AG08396 (cell line): ENCODE measurements around the gene TBXAS1.
"Not testable (repeated sequence)": the region's sequence is repeated elsewhere in the genome, so short reads cannot be mapped to it uniquely, and the experiment has no call there.

Experiments used
- DNase-seq: peaks from one replicate; pipeline ENCODE4 v3.0.0; 2012; ENCODE audit warnings: low spot score, mixed read lengths

The TBXAS1 gene

DNA sequence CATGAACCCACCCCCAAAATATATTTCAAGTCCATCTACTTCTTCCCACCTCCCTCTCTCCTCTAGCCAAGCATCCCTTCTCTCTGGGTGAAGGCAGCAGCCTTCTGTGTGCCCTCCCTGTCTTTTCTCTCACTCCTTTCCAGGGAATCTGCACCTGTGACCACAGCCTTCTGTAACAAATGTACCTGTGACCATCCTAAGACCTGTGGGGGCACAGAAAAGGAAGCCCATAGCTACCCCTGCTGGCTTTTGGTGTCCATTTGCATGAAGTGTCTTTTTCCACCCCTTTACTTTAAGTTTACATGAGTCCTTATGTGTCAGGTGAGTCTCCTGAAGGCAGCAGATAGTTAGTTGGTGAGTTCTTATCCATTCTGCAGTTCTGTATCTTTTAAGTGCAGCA, 2.0 kb upstream of the TBXAS1 start:
- no peak for DNase-seq

DNA sequence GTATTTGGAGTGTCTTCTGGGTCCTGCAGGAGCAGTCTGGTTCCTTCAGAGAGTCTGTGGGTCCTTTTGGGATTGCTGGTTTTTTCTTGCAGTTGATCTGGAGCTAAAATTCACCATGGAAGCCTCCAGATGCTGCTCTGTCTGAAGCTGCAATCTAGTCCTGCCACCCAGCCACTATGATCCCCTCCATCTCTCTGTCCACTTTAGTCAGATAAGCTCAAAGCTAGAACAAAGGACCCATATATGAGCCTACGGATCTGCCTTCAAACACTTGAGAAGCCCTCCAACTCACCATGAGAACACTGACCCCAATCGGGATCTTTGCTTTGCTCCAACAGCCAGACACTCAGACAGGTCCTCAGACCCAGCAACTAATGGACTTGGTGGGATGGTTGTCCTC, 618 bp upstream of the TBXAS1 start:
- DNase-seq: no peak

DNA sequence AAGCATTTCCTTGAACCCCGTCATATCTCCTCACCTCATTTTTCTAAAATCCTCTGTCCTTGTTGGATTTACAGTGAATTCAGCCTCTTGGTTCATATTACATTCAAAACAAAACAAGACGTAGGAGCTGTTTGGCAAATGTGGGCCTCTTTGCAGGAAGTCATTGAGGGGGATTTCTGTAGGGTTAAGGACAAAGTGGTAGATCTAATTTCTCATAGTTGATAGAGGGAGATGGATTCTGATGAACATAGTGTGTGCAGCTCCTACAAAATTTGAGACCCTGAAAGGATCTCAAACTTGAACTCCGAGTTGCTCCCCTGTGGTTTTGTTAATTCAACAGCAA, 682 bp downstream of the TBXAS1 start:
- no peak for DNase-seq

GRCh38 chr7:139830292-139830691, 1.2 kb downstream of the TBXAS1 start:
- no peak for DNase-seq

DNA sequence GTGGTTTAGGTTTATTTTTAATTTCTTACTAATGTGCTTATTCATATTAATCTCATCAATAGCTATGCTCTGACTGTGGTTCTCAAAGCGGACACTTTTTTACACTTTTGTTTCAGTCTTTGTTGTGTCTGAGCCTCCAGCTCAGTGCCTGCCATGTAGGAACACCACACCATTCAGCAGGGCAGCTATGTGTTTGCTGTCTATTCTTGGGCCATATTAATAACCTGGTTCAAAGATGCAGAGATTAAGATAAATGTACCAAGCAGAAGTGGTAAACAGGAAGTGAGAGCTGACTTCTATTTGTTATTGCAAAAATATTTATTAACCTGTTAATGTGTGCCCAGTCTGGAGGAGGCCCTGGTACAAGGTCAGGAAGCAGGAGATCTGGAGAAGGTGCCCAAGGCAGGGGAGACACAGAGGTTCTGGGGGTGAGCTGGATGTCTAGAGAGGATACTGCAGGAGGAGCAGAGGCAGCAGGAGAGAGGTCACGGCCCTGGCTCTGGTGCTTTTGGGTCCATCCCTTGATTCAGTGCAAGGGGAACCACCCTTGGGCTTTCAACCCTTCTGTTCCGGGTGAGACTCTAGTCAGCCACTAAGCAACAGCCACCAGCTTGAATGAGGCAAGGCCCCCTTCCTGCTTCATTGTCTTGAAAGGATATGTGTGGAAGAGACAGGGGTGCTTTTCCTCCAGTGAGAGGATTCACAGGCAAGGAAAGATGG, 1.9 kb downstream of the TBXAS1 start:
- DNase-seq: no peak

DNA sequence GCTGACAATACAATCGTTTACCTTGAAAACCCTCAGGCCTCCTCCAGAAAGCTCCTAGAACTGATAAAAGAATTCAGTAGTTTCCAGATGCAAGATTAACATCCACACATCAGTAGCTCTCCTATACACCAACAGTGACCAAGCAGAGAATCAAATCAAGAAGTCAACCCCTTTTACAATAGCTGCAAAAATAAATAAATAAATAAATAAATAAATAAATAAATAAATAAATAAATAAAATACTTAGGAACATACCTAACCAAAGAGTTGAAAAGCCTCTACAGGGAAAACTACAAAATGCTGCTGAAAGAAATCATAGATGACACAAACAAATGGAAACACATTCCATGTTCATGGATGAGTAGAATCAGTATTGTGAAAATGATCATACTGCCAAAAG, 6.8 kb downstream of the TBXAS1 start:
- DNase-seq: not testable (repeated sequence)

DNA sequence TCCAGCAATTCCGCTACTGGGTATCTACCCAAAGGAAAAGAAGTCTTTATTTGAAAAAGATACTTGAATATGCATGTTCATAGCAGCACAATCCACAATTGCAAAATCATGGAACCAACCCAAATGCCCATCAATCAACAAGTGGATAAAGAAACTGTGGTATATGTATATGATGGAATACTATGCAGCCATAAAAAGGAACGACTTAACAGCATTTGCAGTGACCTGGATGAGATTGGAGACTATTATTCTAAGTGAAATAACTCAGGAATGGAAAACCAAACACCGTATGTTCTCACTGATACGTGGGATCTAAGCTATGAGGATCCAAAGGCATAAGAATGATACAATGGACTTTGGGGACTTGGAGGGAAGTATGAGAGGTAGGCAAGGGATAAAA, 8.2 kb downstream of the TBXAS1 start:
- not testable (repeated sequence) for DNase-seq

DNA sequence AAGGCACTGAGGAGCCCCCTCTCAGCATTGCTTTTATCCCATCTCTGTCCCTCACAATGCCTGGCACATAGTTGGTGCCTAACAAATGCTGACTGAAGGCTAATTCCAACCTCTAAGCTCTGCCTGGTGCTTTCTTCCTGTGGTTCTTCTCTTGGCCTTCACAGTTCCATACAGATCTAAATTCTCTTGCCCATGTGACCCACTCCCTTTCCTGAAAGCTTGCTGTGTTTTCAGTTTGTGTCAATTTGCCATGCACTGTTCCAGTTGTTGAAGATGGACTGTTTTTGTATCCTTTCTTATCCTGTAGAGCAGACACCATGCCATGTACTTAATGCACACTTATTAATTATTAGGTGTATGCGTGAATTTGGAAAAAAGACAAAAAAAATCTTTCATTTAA, 9.2 kb downstream of the TBXAS1 start:
- DNase-seq: no peak

GRCh38 chr7:139838876-139839275, 9.8 kb downstream of the TBXAS1 start:
- no peak for DNase-seq

- no peak for DNase-seq
These were observed 11.7 kb downstream of the TBXAS1 start for GRCh38 chr7:139840776-139841175.

- DNase-seq: no peak
These were observed 13.5 kb downstream of the TBXAS1 start for GRCh38 chr7:139842401-139843210.

DNA sequence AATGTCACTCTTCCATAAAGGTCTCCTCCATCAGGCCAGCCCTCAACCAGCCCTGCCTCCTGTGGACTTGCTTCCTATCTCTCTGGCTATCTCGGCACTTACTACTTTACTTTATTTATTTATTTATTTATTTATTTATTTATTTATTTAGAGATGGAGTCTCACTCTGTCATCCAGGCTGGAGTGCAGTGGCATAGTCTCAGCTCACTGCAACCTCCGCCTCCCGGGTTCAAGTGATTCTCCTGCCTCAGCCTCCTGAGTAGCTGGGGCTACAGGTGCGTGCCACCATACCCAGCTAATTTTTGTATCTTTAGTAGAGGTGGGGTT, 14.1 kb downstream of the TBXAS1 start:
- DNase-seq: not testable (repeated sequence)

DNA sequence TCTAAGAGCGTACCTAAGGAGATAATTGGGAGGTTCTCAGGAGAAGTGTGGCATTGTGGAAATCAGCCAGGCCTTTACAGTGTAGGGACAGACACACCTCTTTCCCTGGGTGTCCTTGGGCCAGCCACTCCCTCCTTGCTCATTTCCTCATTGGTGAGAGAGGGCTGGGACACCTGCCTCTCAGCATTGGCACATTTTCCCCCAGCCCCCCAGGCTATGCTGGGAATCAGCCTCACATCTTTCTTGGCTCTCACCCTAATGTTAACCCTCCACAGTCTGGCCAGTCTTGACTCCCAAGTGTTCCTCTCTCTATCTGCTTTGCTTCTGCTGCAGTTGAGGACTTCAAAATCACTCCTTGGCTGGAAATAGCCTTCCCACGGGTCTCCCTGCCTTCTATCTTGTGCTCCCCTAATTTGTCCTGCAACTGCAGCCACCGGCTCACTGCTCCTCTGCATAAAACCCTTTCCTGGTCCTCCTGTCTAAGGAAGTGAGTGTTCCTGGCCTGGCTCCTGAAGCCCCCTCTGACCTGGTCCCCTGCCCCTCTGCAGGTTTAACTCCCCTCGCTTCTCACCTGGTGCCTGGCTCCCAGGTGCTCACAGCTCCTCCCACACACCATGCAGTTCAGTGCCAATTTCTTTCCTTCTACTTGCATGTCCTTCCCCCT, 15.8 kb downstream of the TBXAS1 start:
- no peak for DNase-seq

DNA sequence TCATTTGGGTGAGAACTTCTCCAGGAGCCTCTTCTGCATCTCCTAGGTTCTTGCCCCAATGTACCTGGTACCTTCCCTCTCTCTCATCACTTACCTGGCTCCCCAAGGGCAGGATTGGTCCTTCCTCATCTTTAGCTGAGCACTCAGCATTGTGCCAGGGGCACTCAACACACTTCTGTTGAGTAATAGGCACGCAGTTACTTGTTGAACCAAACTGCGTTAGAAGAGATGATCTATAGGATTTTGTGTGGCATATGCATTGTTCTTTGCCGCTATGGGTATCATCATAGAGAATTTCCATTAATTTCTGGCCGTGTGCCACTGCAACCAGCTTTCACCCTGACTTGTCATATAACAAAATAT, 16.4 kb downstream of the TBXAS1 start:
- no peak for DNase-seq

GRCh38 chr7:139846297-139846696, 17.2 kb downstream of the TBXAS1 start:
- DNase-seq: no peak

- no peak for DNase-seq
These were observed 19.2 kb downstream of the TBXAS1 start for GRCh38 chr7:139848274-139848673.

DNA sequence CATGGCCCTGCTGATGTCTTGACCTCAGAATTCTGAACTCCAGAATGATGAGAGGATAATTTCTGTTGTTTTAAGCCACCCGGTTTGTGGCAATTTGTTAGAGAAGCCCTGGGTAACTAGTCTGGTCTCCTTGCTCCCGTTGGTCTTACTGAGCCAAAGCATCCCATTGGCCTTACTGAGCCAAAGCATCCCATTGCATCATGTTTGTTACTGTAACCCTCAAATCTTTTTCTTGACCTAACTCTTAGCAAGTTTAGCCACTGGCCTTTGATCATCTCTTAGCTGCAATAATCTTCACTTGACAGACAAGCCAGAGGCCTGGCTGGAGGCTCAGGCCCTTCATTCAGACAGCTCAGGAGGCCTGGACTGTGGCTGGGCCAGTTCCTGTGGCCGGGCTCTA, 21.8 kb downstream of the TBXAS1 start:
- DNase-seq: no peak

DNA sequence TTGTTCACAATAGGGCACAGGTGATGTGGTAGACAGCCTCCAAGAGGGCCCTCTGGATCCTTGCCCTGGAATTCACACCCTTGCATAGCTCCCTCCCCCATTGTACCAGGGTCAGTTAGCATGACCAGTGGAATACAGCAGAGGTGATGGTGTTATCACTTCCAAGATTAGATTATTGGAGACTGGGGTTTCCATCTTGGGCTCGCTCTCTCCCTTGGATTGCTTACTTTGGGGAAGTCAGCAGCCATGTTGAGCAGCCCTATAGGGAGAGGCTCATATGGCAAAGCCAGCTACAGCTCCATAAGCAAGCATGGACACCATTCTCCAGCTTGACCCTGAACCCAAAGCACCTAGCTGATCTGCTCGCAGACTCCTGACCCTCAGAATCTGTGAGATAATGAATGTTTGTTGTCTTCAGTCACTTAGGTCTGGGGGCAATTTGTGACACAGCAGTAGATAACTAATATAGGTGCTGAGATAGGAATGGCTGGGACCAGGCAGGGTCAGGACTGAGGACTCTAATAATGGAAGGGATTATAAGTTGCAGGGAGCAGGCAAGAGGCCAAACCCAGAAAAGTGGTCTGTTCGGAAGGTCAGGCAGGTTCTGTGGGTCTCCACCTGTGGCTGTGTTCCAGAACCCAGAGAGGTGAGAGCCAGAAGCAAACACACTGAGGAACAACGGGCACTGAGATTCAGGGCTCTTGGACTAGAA, 22.9 kb downstream of the TBXAS1 start:
- DNase-seq: no peak

- DNase-seq: no peak
These were observed 23.4 kb downstream of the TBXAS1 start for GRCh38 chr7:139852482-139852845.

GRCh38 chr7:139853506-139854123, 24.6 kb downstream of the TBXAS1 start:
- DNase-seq: no peak

GRCh38 chr7:139854124-139854511, 25.1 kb downstream of the TBXAS1 start:
- peak; percentile 66 for DNase-seq

GRCh38 chr7:139854803-139855497, 25.9 kb downstream of the TBXAS1 start:
- DNase-seq: no peak
